ENCODE results near the gene IL17F.

DNA sequence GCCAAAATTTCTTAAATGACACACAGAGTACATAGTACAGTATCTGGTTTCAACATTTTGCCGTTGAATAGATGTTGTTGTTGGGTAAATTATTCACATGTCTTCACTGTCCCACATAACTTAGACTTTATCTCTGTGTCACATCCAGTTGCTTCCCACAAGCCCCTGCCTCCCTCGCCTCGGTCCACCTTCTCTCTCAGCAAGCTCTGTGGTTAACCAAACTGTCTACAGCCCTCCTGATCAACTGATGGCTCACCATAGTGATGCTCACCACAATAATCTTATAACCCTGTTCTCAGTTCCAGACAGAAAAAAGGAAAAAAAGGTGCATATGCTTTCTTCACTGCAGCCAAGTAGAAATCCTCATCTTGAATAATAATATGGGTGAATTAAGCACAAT lies 23.0 kb downstream of the IL17F start:
- no peak for TF ChIP-seq EZH2 (IDR thresholded peaks at IDR 0.05; ENCODE audit: low read length, missing control alignments)
- TF ChIP-seq, protein P1, sequence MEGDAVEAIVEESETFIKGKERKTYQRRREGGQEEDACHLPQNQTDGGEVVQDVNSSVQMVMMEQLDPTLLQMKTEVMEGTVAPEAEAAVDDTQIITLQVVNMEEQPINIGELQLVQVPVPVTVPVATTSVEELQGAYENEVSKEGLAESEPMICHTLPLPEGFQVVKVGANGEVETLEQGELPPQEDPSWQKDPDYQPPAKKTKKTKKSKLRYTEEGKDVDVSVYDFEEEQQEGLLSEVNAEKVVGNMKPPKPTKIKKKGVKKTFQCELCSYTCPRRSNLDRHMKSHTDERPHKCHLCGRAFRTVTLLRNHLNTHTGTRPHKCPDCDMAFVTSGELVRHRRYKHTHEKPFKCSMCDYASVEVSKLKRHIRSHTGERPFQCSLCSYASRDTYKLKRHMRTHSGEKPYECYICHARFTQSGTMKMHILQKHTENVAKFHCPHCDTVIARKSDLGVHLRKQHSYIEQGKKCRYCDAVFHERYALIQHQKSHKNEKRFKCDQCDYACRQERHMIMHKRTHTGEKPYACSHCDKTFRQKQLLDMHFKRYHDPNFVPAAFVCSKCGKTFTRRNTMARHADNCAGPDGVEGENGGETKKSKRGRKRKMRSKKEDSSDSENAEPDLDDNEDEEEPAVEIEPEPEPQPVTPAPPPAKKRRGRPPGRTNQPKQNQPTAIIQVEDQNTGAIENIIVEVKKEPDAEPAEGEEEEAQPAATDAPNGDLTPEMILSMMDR (conservative IDR thresholded peaks at IDR 0.05 in 1 of 2, IDR thresholded peaks at IDR 0.05 in 1 of 2; ENCODE audit: low read depth in 1 of 2, low read length in 2 of 2): no peak
